Spleen (tissue), 11 donors: ENCODE results near the gene SCIN. TPM values are rescaled to one million over a fixed set of nuclear protein-coding genes. Genes with fewer than 3 reads are reported as not detected.
"Not testable (repeated sequence)": the region's sequence is repeated elsewhere in the genome, so short reads cannot be mapped to it uniquely, and the experiment has no call there.

Experiments used
- DNase-seq: peaks from one replicate; pipeline ENCODE4 v3.0.0-alpha.2; 2020
- H3K27ac ChIP-seq, 8 donors: fragments of 200-600 bp; sonication (generic) in 7 of 8; 1 replicate in 4 of 8; 2 replicates in 4 of 8; pipeline versions ENCODE4 v1.5.0 to v1.8.0; 2016 to 2021; ENCODE audit warnings: inconsistent platforms in 4 of 8, mild to moderate bottlenecking in 4 of 8, moderate library complexity in 1 of 8
- H3K27me3 ChIP-seq, 7 donors: fragments of 200-600 bp; sonication (generic) in 6 of 7; replicated peaks in 1 of 7; 1 replicate in 4 of 7; 2 replicates in 3 of 7; pipeline versions ENCODE4 v1.5.0 to v1.8.0; 2016 to 2021; ENCODE audit warnings: inconsistent platforms in 3 of 7, mild to moderate bottlenecking in 1 of 7
- H3K36me3 ChIP-seq, 6 donors: fragments of 200-600 bp; sonication (generic) in 5 of 6; 1 replicate in 4 of 6; 2 replicates in 2 of 6; pipeline versions ENCODE4 v1.5.0 to v1.8.0; 2016 to 2021; ENCODE audit warnings: inconsistent platforms in 2 of 6
- H3K4me1 ChIP-seq, 6 donors: fragments of 200-600 bp; sonication (generic) in 5 of 6; 1 replicate in 3 of 6; 2 replicates in 3 of 6; pipeline versions ENCODE4 v1.5.0 to v1.8.0; 2016 to 2021; ENCODE audit warnings: inconsistent platforms in 3 of 6
- H3K4me3 ChIP-seq, 8 donors: fragments of 200-600 bp; sonication (generic) in 7 of 8; 1 replicate in 4 of 8; 2 replicates in 4 of 8; pipeline versions ENCODE4 v1.5.0 to v1.8.0; 2016 to 2021; ENCODE audit warnings: inconsistent platforms in 4 of 8, mild to moderate bottlenecking in 4 of 8, moderate library complexity in 2 of 8
- H3K9me3 ChIP-seq, 8 donors: fragments of 200-600 bp; sonication (generic) in 7 of 8; 1 replicate in 4 of 8; 2 replicates in 4 of 8; pipeline versions ENCODE4 v1.5.0 to v1.8.0; 2016 to 2021; ENCODE audit warnings: inconsistent platforms in 4 of 8
- POLR2A ChIP-seq, 3 donors: fragments of 450-650 bp; IDR thresholded peaks; one replicate each; pipeline ENCODE4 v1.5.1; 2017; ENCODE audit warnings: antibody characterized with exemption in 3 of 3, mild to moderate bottlenecking in 1 of 3
- POLR2AphosphoS5 ChIP-seq, 3 donors: sonication (generic); formaldehyde crosslinking; IDR thresholded peaks; one replicate each; pipeline ENCODE4 v1.5.1; 2017; ENCODE audit warnings: antibody characterized with exemption in 3 of 3
- WGBS, 5 donors: extraction: QIAGEN DNeasy Blood & Tissue Kit in 3 of 5; methylation state at CpG; one replicate each; pipeline versions ENCODE4 v1.1.5 to v1.1.7; 2013 to 2018; 5-methylcytosine and 5-hydroxymethylcytosine counted together
- intact Hi-C: fragments of 100-400 bp; cut with DNase I; formaldehyde crosslinking; loops from one replicate; pipeline ENCODE4 v1.15.0; 2023; ENCODE audit warnings: low total_unique reads
- polyA plus RNA-seq, 3 donors: library from polyadenylated mRNA; stranded (reverse); fragments of 200-250 nt; gene quantifications; one replicate each; pipeline ENCODE4 v1.2.1, GENCODE V29; 2013
- total RNA-seq, 7 donors: library from RNA; depleted of rRNA in 3 of 7; stranded (reverse); fragments of >200 nt in 3 of 7; fragmentation: NEBNext Ultra II Directional in 4 of 7; extraction: Animal tissue kit (Norgen Biotek cat#: 25700) in 4 of 7; gene quantifications; one replicate each; pipeline versions ENCODE4 v1.1.0 to v1.2.1, GENCODE V29; 2016 to 2021
- TF ChIP-seq, protein P1 (sequence below), 11 experiments: fragments of 200-600 bp in 7 of 11; fragments of 450-650 bp in 4 of 11; sonication (generic) in 4 of 11; IDR thresholded peaks in 8 of 11; conservative IDR thresholded peaks in 3 of 11; 1 replicate in 7 of 11; 2 replicates in 4 of 11; pipeline versions ENCODE4 v1.4.0 to v1.8.0; 2016 to 2021; ENCODE audit warnings: antibody characterized with exemption in 11 of 11, inconsistent platforms in 4 of 11, mild to moderate bottlenecking in 1 of 11
- donor health status: healthy with polysubstance abuse.
- donor health status: DM: no; HTN: no; CAD: no; lungs with moderate emphysema.
- donor health status: DM: no; HTN: no; CAD: no.
- donor health status: Bipolar disorder and iron deficiency.
- donor health status: healthy.
- donor health status: DM: no; HTN: no; CAD: no.
- donor health status: DM: yes; HTN: yes; CAD: no.

Gene SCIN
- total and polyA plus RNA-seq, 10 donors, result 0.07 to 1.4 (median 0.27) TPM; not detected in 1

- no peak overlapping the region for H3K4me3 ChIP-seq
- TF ChIP-seq POLR2AphosphoS5 (IDR thresholded peaks at IDR 0.05) (no peak), POLR2A (IDR thresholded peaks at IDR 0.05) (no peak)
- TF ChIP-seq, protein P1, sequence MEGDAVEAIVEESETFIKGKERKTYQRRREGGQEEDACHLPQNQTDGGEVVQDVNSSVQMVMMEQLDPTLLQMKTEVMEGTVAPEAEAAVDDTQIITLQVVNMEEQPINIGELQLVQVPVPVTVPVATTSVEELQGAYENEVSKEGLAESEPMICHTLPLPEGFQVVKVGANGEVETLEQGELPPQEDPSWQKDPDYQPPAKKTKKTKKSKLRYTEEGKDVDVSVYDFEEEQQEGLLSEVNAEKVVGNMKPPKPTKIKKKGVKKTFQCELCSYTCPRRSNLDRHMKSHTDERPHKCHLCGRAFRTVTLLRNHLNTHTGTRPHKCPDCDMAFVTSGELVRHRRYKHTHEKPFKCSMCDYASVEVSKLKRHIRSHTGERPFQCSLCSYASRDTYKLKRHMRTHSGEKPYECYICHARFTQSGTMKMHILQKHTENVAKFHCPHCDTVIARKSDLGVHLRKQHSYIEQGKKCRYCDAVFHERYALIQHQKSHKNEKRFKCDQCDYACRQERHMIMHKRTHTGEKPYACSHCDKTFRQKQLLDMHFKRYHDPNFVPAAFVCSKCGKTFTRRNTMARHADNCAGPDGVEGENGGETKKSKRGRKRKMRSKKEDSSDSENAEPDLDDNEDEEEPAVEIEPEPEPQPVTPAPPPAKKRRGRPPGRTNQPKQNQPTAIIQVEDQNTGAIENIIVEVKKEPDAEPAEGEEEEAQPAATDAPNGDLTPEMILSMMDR (IDR thresholded peaks at IDR 0.05 in 8 of 11, conservative IDR thresholded peaks at IDR 0.05 in 3 of 11), result no peak
- intact Hi-C loops, result no loop called here
- no peak for DNase-seq
- H3K9me3 ChIP-seq, result no peaks in the 10 kb centered on the region
- H3K27me3 ChIP-seq, result no peaks in the 10 kb centered on the region
- WGBS, 5 donors, result 62 to 91% (median 87%) methylated on average over 2 to 3 of the region's 3 CpGs
- no peaks in the 10 kb centered on the region for H3K36me3 ChIP-seq
- H3K4me1 ChIP-seq, result peaks cover 8 to 29% (median 17%) of the 10 kb centered on the region in 6 donors
- H3K27ac ChIP-seq, result no peak overlapping the region
Measured at GRCh38 chr7:12641196-12641595, 70.7 kb downstream of the SCIN start.

GRCh38 chr7:12642508-12642907 is 72.0 kb downstream of the SCIN start:
- Histone ChIP-seq H3K27me3 (no peaks in the 10 kb centered on the region), H3K36me3 (no peaks in the 10 kb centered on the region), H3K4me1 (peaks cover 8 to 27% (median 16%) of the 10 kb centered on the region in 6 donors), H3K27ac (no peak overlapping the region), H3K9me3 (no peaks in the 10 kb centered on the region), H3K4me3 (no peak overlapping the region)
- 85 to 96% (median 87%) methylated on average over 5 of the region's 5 CpGs for whole genome bisulfite sequencing, 5 donors
- TF ChIP-seq, protein P1 (IDR thresholded peaks at IDR 0.05 in 8 of 11, conservative IDR thresholded peaks at IDR 0.05 in 3 of 11), result no peak
- no peak for TF ChIP-seq POLR2A (IDR thresholded peaks at IDR 0.05)
- no peak for TF ChIP-seq POLR2AphosphoS5 (IDR thresholded peaks at IDR 0.05)
- DNase-seq, result no peak
- intact Hi-C loops, result no loop called here

GRCh38 chr7:12643001-12643643 is 72.6 kb downstream of the SCIN start:
- DNase-seq, result no peak
- 71 to 89% (median 79%) methylated on average over 3 of the region's 3 CpGs for WGBS, 5 donors
- H3K9me3 ChIP-seq, result no peaks in the 10 kb centered on the region
- TF ChIP-seq POLR2A (IDR thresholded peaks at IDR 0.05) (no peak), POLR2AphosphoS5 (IDR thresholded peaks at IDR 0.05) (no peak)
- TF ChIP-seq, protein P1 (IDR thresholded peaks at IDR 0.05 in 8 of 11, conservative IDR thresholded peaks at IDR 0.05 in 3 of 11), result no peak
- H3K36me3 ChIP-seq, result no peaks in the 10 kb centered on the region
- H3K27me3 ChIP-seq, result no peaks in the 10 kb centered on the region
- no peak overlapping the region for H3K27ac ChIP-seq
- intact Hi-C loops, result no loop called here
- peaks cover 8 to 22% (median 13%) of the 10 kb centered on the region in 6 donors for H3K4me1 ChIP-seq
- H3K4me3 ChIP-seq, result no peak overlapping the region

GRCh38 chr7:12643644-12644043 is 73.1 kb downstream of the SCIN start:
- Histone ChIP-seq H3K27ac (no peak overlapping the region), H3K4me3 (no peak overlapping the region), H3K36me3 (no peaks in the 10 kb centered on the region), H3K4me1 (peaks cover 5 to 16% (median 8%) of the 10 kb centered on the region in 6 donors), H3K9me3 (no peaks in the 10 kb centered on the region), H3K27me3 (no peaks in the 10 kb centered on the region)
- no peak for DNase-seq
- TF ChIP-seq POLR2AphosphoS5 (IDR thresholded peaks at IDR 0.05) (no peak), POLR2A (IDR thresholded peaks at IDR 0.05) (no peak)
- TF ChIP-seq, protein P1 (IDR thresholded peaks at IDR 0.05 in 8 of 11, conservative IDR thresholded peaks at IDR 0.05 in 3 of 11), result no peak
- intact Hi-C loops, result no loop called here
- 68 to 78% (median 74%) methylated on average over 5 of the region's 5 CpGs for WGBS, 5 donors

DNA sequence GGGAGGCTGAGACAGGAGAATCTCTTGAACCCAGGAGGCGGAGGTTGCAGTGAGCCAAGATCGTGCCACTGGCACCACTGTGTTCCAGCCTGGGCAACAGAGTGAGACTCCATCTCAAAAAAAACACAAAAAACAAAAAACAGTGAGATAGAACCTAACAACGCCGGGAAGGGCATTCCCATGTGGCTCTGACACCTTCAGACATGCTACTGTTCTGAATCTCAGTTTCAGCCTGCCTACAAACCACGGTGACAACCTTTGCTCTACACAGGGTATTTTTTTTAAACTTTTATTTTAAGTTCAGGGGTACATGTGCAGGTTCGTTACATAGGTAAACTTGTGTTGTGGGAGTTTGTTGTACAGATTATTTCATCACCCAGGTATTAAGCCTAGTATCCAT is 74.7 kb downstream of the SCIN start:
- DNase-seq, H3K36me3 ChIP-seq, H3K4me1 ChIP-seq, H3K27me3 ChIP-seq, intact Hi-C loops, H3K9me3 ChIP-seq, H3K4me3 ChIP-seq, H3K27ac ChIP-seq: not testable (repeated sequence)
- WGBS, 5 donors, result 69 to 80% (median 70%) methylated on average over 6 of the region's 6 CpGs
